Esophagus squamous epithelium (tissue), 5 donors: Measurements from ENCODE around the gene RBM10. TPM values are rescaled to one million over a fixed set of nuclear protein-coding genes. Genes with fewer than 3 reads are reported as not detected.
A peak's percentile ranks its signal among the peaks of the same experiment; 100 is the strongest.

Source experiments
- DNase-seq: peaks from one replicate; lab custom pipeline; 2025; lab: John Stamatoyannopoulos, UW
- H3K27ac ChIP-seq, 4 donors: fragments of 200-600 bp; sonication (generic); one replicate each; pipeline ENCODE4 v1.5.1; 2016 to 2019; ENCODE audit warnings: mild to moderate bottlenecking in 1 of 4
- H3K27me3 ChIP-seq, 4 donors: fragments of 200-600 bp; sonication (generic); 1 replicate in 3 of 4; 2 replicates in 1 of 4; pipeline versions ENCODE4 v1.5.1 to v1.6.0; 2017 to 2021; ENCODE audit warnings: antibody characterized with exemption in 1 of 4
- H3K36me3 ChIP-seq, 3 donors: fragments of 200-600 bp; sonication (generic); one replicate each; pipeline ENCODE4 v1.5.1; 2016 to 2019
- H3K4me1 ChIP-seq, 3 donors: fragments of 200-600 bp; sonication (generic); one replicate each; pipeline ENCODE4 v1.5.1; 2017 to 2019
- H3K4me3 ChIP-seq, 4 donors: fragments of 200-600 bp; sonication (generic); 1 replicate in 3 of 4; 2 replicates in 1 of 4; pipeline ENCODE4 v1.5.1; 2016 to 2019; ENCODE audit warnings: mild to moderate bottlenecking in 2 of 4, moderate library complexity in 1 of 4
- H3K9me3 ChIP-seq, 3 donors: fragments of 200-600 bp; sonication (generic); one replicate each; pipeline ENCODE4 v1.5.1; 2016 to 2019
- CTCF ChIP-seq, 6 experiments: fragments of 450-650 bp in 4 of 6; fragments of 200-600 bp in 2 of 6; sonication (generic) in 2 of 6; IDR thresholded peaks; one replicate each; pipeline ENCODE4 v1.5.1; 2016 to 2019; ENCODE audit warnings: antibody characterized with exemption in 6 of 6, mild to moderate bottlenecking in 4 of 6, moderate library complexity in 4 of 6
- POLR2A ChIP-seq, 4 donors: fragments of 450-650 bp; IDR thresholded peaks; one replicate each; pipeline ENCODE4 v1.6.1; 2017; ENCODE audit warnings: antibody characterized with exemption in 4 of 4, mild to moderate bottlenecking in 4 of 4, moderate library complexity in 3 of 4
- WGBS, 2 donors: methylation state at CpG; one replicate each; pipeline ENCODE4 v1.1.5; 2018; 5-methylcytosine and 5-hydroxymethylcytosine counted together
- intact Hi-C: fragments of 100-400 bp; cut with DNase I; formaldehyde crosslinking; loops from one replicate; pipeline ENCODE4 v1.15.0; 2022
- total RNA-seq, 4 donors: library from RNA; depleted of rRNA; stranded (reverse); fragments of >200 nt; gene quantifications; one replicate each; pipeline ENCODE4 v1.1.0, GENCODE V29; 2016
- donor health status: DM: yes; HTN: yes; CAD: no.

RBM10 gene
- total RNA-seq, 4 donors from 2014 or later = 28.1 to 35.6 (median 28.6) TPM

GRCh38 chrX:47189906-47190305, 44.9 kb downstream of the RBM10 start:
- Histone ChIP-seq H3K9me3 (no peaks in the 10 kb centered on the region), H3K4me3 (no peak overlapping the region), H3K27ac (no peak overlapping the region), H3K36me3 (peaks cover 0 to 24% (median 8%) of the 10 kb centered on the region in 3 donors), H3K27me3 (no peaks in the 10 kb centered on the region), H3K4me1 (peaks cover 13 to 36% (median 14%) of the 10 kb centered on the region in 3 donors)
- no peak for TF ChIP-seq CTCF (IDR thresholded peaks at IDR 0.05)
- no peak for TF ChIP-seq POLR2A (IDR thresholded peaks at IDR 0.05)
- DNase-seq = no peak
- 63 to 76% methylated on average over 4 to 13 of the region's 19 CpGs for WGBS, 2 donors
- intact Hi-C loops = no loop called here

- H3K27me3 ChIP-seq = no peaks in the 10 kb centered on the region
- peak; percentile 43 for DNase-seq
- peak overlapping the region; percentile 62 to 85 (median 80) for H3K27ac ChIP-seq
- peaks cover 21 to 43% (median 22%) of the 10 kb centered on the region in 3 donors for H3K4me1 ChIP-seq
- H3K9me3 ChIP-seq = no peaks in the 10 kb centered on the region
- peaks cover 0 to 16% (median 8%) of the 10 kb centered on the region in 3 donors for H3K36me3 ChIP-seq
- TF ChIP-seq POLR2A (IDR thresholded peaks at IDR 0.05) (peak in 2 of 4 donors; percentile 42 to 68), CTCF (IDR thresholded peaks at IDR 0.05) (peak in 1 of 6 experiments; percentile 17)
- intact Hi-C loops = no loop called here
- peak overlapping the region; percentile 52 to 71 (median 60) for H3K4me3 ChIP-seq
- 20% methylated on average over 10 of the region's 40 CpGs; no CpG with 5 or more reads in 1 of the 2 donors for WGBS, 2 donors
Observed at GRCh38 chrX:47190445-47191269, 45.6 kb downstream of the RBM10 start.

GRCh38 chrX:47191331-47191730, 46.3 kb downstream of the RBM10 start:
- peaks cover 0 to 9% (median 2%) of the 10 kb centered on the region in 3 donors for H3K36me3 ChIP-seq
- H3K4me3 ChIP-seq = peak overlapping the region; percentile 52 to 71 (median 60)
- no peak for TF ChIP-seq CTCF (IDR thresholded peaks at IDR 0.05)
- peak in 1 of 4 donors; percentile 6 for TF ChIP-seq POLR2A (IDR thresholded peaks at IDR 0.05)
- 33% methylated on average over 17 of the region's 26 CpGs; no CpG with 5 or more reads in 1 of the 2 donors for WGBS, 2 donors
- no peak for DNase-seq
- peak overlapping the region; percentile 62 to 85 (median 80) for H3K27ac ChIP-seq
- intact Hi-C loops = no loop called here
- H3K27me3 ChIP-seq = no peaks in the 10 kb centered on the region
- H3K9me3 ChIP-seq = no peaks in the 10 kb centered on the region
- H3K4me1 ChIP-seq = peaks cover 27 to 50% (median 27%) of the 10 kb centered on the region in 3 donors

GRCh38 chrX:47191806-47192401, 46.9 kb downstream of the RBM10 start:
- Histone ChIP-seq H3K4me3 (peak overlapping the region in 3 of 4 donors; percentile 59 to 71 (median 61)), H3K9me3 (no peaks in the 10 kb centered on the region), H3K4me1 (peaks cover 27 to 56% (median 33%) of the 10 kb centered on the region in 3 donors), H3K27me3 (no peaks in the 10 kb centered on the region), H3K27ac (peak overlapping the region; percentile 62 to 85 (median 80)), H3K36me3 (peaks cover 0 to 4% (median 0%) of the 10 kb centered on the region in 3 donors)
- no peak for DNase-seq
- TF ChIP-seq POLR2A (IDR thresholded peaks at IDR 0.05) (no peak), CTCF (IDR thresholded peaks at IDR 0.05) (no peak)
- intact Hi-C loops = no loop called here
- WGBS, 2 donors = 61 to 73% methylated on average over 5 to 15 of the region's 16 CpGs
